Gastroesophageal sphincter (tissue), 4 donors: ENCODE data around the gene VRK2. TPM values are rescaled to one million over a fixed set of nuclear protein-coding genes. Genes with fewer than 3 reads are reported as not detected.
A peak's percentile ranks its signal among the peaks of the same experiment; 100 is the strongest.

Source experiments
- ATAC-seq: fragments of 150-250 bp; one replicate; pipeline ENCODE4 v1.9.1; 2016; ENCODE audit warnings: mild to moderate bottlenecking, moderate library complexity
- H3K27ac ChIP-seq, 4 donors: fragments of 200-600 bp; sonication (generic) in 3 of 4; 1 replicate in 3 of 4; 2 replicates in 1 of 4; pipeline ENCODE4 v1.5.1; 2016 to 2019
- H3K27me3 ChIP-seq: fragments of 200-600 bp; sonication (generic); one replicate; pipeline ENCODE4 v1.5.1; 2019
- H3K36me3 ChIP-seq, 2 donors: fragments of 200-600 bp; sonication (generic); one replicate each; pipeline ENCODE4 v1.5.1; 2019; ENCODE audit warnings: control low read depth in 1 of 2
- H3K4me1 ChIP-seq, 3 donors: fragments of 200-600 bp; sonication (generic); 1 replicate in 2 of 3; 2 replicates in 1 of 3; pipeline ENCODE4 v1.5.1; 2016 to 2019; ENCODE audit warnings: control low read depth in 2 of 3
- H3K4me3 ChIP-seq, 2 donors: fragments of 200-600 bp; sonication (generic); one replicate each; pipeline ENCODE4 v1.5.1; 2019; ENCODE audit warnings: mild to moderate bottlenecking in 1 of 2, moderate library complexity in 1 of 2
- H3K9me3 ChIP-seq, 3 donors: fragments of 200-600 bp; sonication (generic); one replicate each; pipeline ENCODE4 v1.5.1; 2017 to 2019; ENCODE audit warnings: control low read depth in 2 of 3
- EP300 ChIP-seq: sonication (generic); formaldehyde crosslinking; IDR thresholded peaks from one replicate; pipeline ENCODE4 v1.6.1; 2017; ENCODE audit warnings: antibody characterized with exemption, mild to moderate bottlenecking
- POLR2A ChIP-seq, 2 donors: fragments of 450-650 bp; IDR thresholded peaks; one replicate each; pipeline ENCODE4 v1.6.1; 2017; ENCODE audit warnings: antibody characterized with exemption in 2 of 2, mild to moderate bottlenecking in 2 of 2, moderate library complexity in 1 of 2
- POLR2AphosphoS5 ChIP-seq: sonication (generic); formaldehyde crosslinking; IDR thresholded peaks from one replicate; pipeline ENCODE4 v1.6.1; 2017; ENCODE audit warnings: antibody characterized with exemption
- WGBS, 2 donors: methylation state at CpG; one replicate each; pipeline ENCODE4 v1.1.5; 2018; ENCODE audit warnings: low coverage in 1 of 2; 5-methylcytosine and 5-hydroxymethylcytosine counted together
- total RNA-seq, 4 donors: library from RNA; depleted of rRNA; stranded (reverse); fragments of >200 nt; gene quantifications; one replicate each; pipeline ENCODE4 v1.1.0, GENCODE V29; 2016
- TF ChIP-seq, protein P1 (sequence below), 4 experiments: fragments of 200-600 bp in 2 of 4; fragments of 450-650 bp in 2 of 4; sonication (generic) in 1 of 4; IDR thresholded peaks; one replicate each; pipeline ENCODE4 v1.5.1; 2017 to 2019; ENCODE audit warnings: antibody characterized with exemption in 4 of 4, mild to moderate bottlenecking in 2 of 4, moderate library complexity in 2 of 4

The VRK2 gene
- total RNA-seq, 4 donors from 2014 or later, result 27.5 to 34.4 (median 29.1) TPM

DNA sequence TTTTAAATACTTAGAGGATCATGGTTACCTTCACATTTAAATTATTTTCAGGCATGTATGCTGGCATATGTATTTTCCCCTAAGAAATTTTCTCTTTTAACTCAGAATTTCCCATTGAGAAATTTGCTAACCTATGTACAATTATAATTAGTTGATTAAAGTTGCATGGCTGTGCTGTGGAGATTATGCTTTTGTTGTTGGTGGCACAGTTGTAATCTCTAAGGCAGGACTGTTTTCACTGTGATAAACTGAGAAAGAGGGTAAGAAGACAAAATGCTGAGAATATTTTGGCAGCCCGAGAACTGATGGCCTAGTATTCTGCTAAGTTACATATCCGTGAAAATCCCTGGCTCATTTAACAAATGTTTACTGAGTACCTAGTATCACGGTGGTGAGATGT lies 1.4 kb downstream of the VRK2 start:
- H3K4me1 ChIP-seq, result peaks cover 6 to 27% (median 6%) of the 10 kb centered on the region in 3 donors
- H3K9me3 ChIP-seq, result no peaks in the 10 kb centered on the region
- H3K27ac ChIP-seq, result peak overlapping the region in 2 of 4 donors; percentile 97 to 98
- peaks cover 0 to 3% of the 10 kb centered on the region in 2 donors for H3K36me3 ChIP-seq
- H3K27me3 ChIP-seq, result no peaks in the 10 kb centered on the region
- H3K4me3 ChIP-seq, result no peak overlapping the region
- 65 to 71% methylated on average over 3 of the region's 3 CpGs for WGBS, 2 donors
- ATAC-seq, result no peak
- TF ChIP-seq EP300, result no peak
- TF ChIP-seq POLR2AphosphoS5, result no peak
- TF ChIP-seq, protein P1, sequence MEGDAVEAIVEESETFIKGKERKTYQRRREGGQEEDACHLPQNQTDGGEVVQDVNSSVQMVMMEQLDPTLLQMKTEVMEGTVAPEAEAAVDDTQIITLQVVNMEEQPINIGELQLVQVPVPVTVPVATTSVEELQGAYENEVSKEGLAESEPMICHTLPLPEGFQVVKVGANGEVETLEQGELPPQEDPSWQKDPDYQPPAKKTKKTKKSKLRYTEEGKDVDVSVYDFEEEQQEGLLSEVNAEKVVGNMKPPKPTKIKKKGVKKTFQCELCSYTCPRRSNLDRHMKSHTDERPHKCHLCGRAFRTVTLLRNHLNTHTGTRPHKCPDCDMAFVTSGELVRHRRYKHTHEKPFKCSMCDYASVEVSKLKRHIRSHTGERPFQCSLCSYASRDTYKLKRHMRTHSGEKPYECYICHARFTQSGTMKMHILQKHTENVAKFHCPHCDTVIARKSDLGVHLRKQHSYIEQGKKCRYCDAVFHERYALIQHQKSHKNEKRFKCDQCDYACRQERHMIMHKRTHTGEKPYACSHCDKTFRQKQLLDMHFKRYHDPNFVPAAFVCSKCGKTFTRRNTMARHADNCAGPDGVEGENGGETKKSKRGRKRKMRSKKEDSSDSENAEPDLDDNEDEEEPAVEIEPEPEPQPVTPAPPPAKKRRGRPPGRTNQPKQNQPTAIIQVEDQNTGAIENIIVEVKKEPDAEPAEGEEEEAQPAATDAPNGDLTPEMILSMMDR (IDR thresholded peaks at IDR 0.05), result no peak
- TF ChIP-seq POLR2A (IDR thresholded peaks at IDR 0.05), result no peak

DNA sequence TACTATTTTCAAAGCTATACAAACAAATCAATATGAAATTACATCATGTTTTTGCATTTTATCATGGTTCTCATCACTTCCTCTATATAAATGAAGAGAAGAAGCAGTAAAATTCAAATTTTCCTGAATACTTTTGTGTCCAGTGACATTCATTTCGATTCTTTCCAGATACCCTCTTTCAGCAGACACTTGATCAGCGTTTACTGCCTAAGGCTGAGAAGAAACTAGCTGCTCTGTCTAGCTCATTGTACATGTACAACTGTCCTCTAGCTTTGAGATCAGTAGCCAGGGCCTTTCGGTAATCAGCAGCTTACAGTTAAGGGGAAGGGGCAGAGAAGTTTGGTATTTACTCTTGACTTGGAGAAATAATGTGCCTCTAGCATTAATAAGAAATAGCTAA lies 4.8 kb downstream of the VRK2 start:
- TF ChIP-seq POLR2AphosphoS5 (no peak), EP300 (no peak)
- no peak overlapping the region for H3K27ac ChIP-seq
- no peaks in the 10 kb centered on the region for H3K36me3 ChIP-seq
- H3K4me3 ChIP-seq, result no peak overlapping the region
- no peak for ATAC-seq
- 85 to 90% methylated on average over 2 to 3 of the region's 3 CpGs for WGBS, 2 donors
- H3K9me3 ChIP-seq, result no peaks in the 10 kb centered on the region
- H3K27me3 ChIP-seq, result no peaks in the 10 kb centered on the region
- H3K4me1 ChIP-seq, result peaks cover 2 to 19% (median 3%) of the 10 kb centered on the region in 3 donors

DNA sequence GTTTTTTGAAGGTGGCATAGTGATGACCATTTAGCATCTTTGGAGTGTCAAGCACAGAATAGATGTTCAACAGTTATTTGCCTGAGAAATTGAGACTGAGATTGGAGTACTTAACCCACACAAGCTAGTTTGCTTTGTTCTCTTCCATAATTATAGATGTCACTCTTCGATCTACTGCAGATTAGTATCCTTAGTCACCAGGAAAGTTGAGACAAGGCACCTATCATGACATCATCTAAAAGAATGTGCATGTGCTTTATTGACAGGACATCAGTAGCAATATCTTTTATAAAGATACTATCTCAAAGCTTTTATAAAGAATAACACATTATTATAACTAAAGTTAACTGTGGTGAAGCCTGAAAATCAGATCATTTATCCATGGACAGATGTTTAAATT lies 6.4 kb downstream of the VRK2 start:
- H3K27ac ChIP-seq, result no peak overlapping the region
- peaks cover 0 to 3% of the 10 kb centered on the region in 2 donors for H3K36me3 ChIP-seq
- no peaks in the 10 kb centered on the region for H3K27me3 ChIP-seq
- H3K9me3 ChIP-seq, result no peaks in the 10 kb centered on the region
- no peak for ATAC-seq
- 82 to 92% methylated on average over 1 of the region's 1 CpG for WGBS, 2 donors
- H3K4me1 ChIP-seq, result peaks cover 0 to 11% (median 2%) of the 10 kb centered on the region in 3 donors
- H3K4me3 ChIP-seq, result no peak overlapping the region
- TF ChIP-seq, protein P1 (IDR thresholded peaks at IDR 0.05), result no peak
- TF ChIP-seq EP300, result no peak
- TF ChIP-seq POLR2AphosphoS5, result no peak
- no peak for TF ChIP-seq POLR2A (IDR thresholded peaks at IDR 0.05)

DNA sequence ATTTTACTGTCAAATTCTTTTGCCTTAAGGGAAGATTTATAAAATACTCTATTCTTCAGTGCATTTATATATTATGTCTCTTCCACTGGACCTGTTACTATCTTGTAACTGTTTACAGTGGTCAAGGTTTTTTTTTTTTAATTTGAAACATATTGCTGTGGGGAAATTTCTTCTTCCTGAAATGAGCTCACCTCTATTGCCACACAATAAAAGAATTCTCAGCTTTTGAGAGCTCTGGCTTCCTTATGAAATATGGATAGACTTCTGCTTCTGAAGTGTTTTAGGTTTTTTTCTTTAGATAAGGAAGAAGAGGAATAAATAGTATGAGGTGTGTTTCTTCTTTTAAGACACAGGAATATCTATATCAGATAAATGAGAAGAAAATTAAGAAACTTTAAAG lies 7.7 kb downstream of the VRK2 start:
- peaks cover 0 to 7% (median 0%) of the 10 kb centered on the region in 3 donors for H3K4me1 ChIP-seq

DNA sequence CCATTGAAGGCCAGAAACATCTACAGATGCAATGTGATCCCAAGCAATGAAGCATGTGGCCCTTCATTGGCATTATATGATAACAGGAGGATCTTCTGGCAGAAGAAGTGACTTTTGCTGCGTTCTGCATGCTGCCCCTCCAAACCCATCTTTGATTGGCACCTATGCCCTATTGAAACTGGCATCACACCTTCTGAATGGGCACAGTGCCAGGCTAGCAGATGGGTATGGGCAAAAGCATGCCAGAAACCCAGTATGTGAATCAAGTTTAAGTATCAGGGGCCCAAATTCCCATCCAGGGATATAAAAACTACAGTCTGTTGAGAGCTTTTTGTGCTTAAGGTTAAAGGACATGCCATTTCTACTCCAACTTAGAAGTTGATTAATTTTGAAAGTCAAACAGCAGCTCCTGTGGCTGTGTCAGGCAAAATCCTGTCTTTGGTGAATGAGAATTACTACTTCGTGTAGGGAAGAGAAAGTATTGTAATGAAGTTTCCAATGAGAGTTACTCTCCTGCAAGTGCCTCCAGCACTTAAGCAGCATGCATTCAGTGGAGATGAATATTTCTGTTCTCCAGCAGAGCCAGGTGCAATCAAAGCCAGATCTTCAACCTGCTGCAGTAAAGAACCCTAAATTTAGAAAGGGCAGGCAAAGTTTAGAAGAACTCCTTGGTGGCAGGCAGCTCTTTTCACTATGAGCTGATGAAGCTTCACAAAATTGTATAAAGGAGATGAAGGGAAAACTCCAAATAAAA lies 8.6 kb downstream of the VRK2 start:
- Histone ChIP-seq H3K36me3 (peaks cover 0 to 13% of the 10 kb centered on the region in 2 donors), H3K4me3 (no peak overlapping the region), H3K27me3 (no peaks in the 10 kb centered on the region), H3K4me1 (peaks cover 0 to 7% (median 0%) of the 10 kb centered on the region in 3 donors), H3K9me3 (no peaks in the 10 kb centered on the region), H3K27ac (no peak overlapping the region)
- TF ChIP-seq, protein P1 (IDR thresholded peaks at IDR 0.05), result no peak
- no peak for ATAC-seq
- WGBS, 2 donors, result 63 to 73% methylated on average over 1 to 2 of the region's 2 CpGs

More for the DNA sequence above, 7.7 kb downstream of the VRK2 start:
- H3K27ac ChIP-seq, result no peak overlapping the region
- H3K27me3 ChIP-seq, result no peaks in the 10 kb centered on the region
- H3K9me3 ChIP-seq, result no peaks in the 10 kb centered on the region
- ATAC-seq, result no peak
- no peak overlapping the region for H3K4me3 ChIP-seq
- TF ChIP-seq, protein P1 (IDR thresholded peaks at IDR 0.05), result no peak
- TF ChIP-seq POLR2A (IDR thresholded peaks at IDR 0.05) (no peak), POLR2AphosphoS5 (no peak), EP300 (no peak)
- H3K36me3 ChIP-seq, result peaks cover 0 to 13% of the 10 kb centered on the region in 2 donors
